Spleen (tissue), 11 donors: ENCODE data around the gene PHB1. TPM values are rescaled to one million over a fixed set of nuclear protein-coding genes. Genes with fewer than 3 reads are reported as not detected.

ENCODE experiments used
- DNase-seq: peaks from one replicate; pipeline ENCODE4 v3.0.0-alpha.2; 2020
- H3K27ac ChIP-seq, 8 donors: fragments of 200-600 bp; sonication (generic) in 7 of 8; 1 replicate in 4 of 8; 2 replicates in 4 of 8; pipeline versions ENCODE4 v1.5.0 to v1.8.0; 2016 to 2021; ENCODE audit warnings: inconsistent platforms in 4 of 8, mild to moderate bottlenecking in 4 of 8, moderate library complexity in 1 of 8
- H3K27me3 ChIP-seq, 7 donors: fragments of 200-600 bp; sonication (generic) in 6 of 7; replicated peaks in 1 of 7; 1 replicate in 4 of 7; 2 replicates in 3 of 7; pipeline versions ENCODE4 v1.5.0 to v1.8.0; 2016 to 2021; ENCODE audit warnings: inconsistent platforms in 3 of 7, mild to moderate bottlenecking in 1 of 7
- H3K36me3 ChIP-seq, 6 donors: fragments of 200-600 bp; sonication (generic) in 5 of 6; 1 replicate in 4 of 6; 2 replicates in 2 of 6; pipeline versions ENCODE4 v1.5.0 to v1.8.0; 2016 to 2021; ENCODE audit warnings: inconsistent platforms in 2 of 6
- H3K4me1 ChIP-seq, 6 donors: fragments of 200-600 bp; sonication (generic) in 5 of 6; 1 replicate in 3 of 6; 2 replicates in 3 of 6; pipeline versions ENCODE4 v1.5.0 to v1.8.0; 2016 to 2021; ENCODE audit warnings: inconsistent platforms in 3 of 6
- H3K4me3 ChIP-seq, 8 donors: fragments of 200-600 bp; sonication (generic) in 7 of 8; 1 replicate in 4 of 8; 2 replicates in 4 of 8; pipeline versions ENCODE4 v1.5.0 to v1.8.0; 2016 to 2021; ENCODE audit warnings: inconsistent platforms in 4 of 8, mild to moderate bottlenecking in 4 of 8, moderate library complexity in 2 of 8
- H3K9me3 ChIP-seq, 8 donors: fragments of 200-600 bp; sonication (generic) in 7 of 8; 1 replicate in 4 of 8; 2 replicates in 4 of 8; pipeline versions ENCODE4 v1.5.0 to v1.8.0; 2016 to 2021; ENCODE audit warnings: inconsistent platforms in 4 of 8
- CTCF ChIP-seq, 11 experiments: fragments of 200-600 bp in 7 of 11; fragments of 450-650 bp in 4 of 11; sonication (generic) in 4 of 11; IDR thresholded peaks in 8 of 11; conservative IDR thresholded peaks in 3 of 11; 1 replicate in 7 of 11; 2 replicates in 4 of 11; pipeline versions ENCODE4 v1.4.0 to v1.8.0; 2016 to 2021; ENCODE audit warnings: antibody characterized with exemption in 11 of 11, inconsistent platforms in 4 of 11, mild to moderate bottlenecking in 1 of 11
- POLR2A ChIP-seq, 3 donors: fragments of 450-650 bp; IDR thresholded peaks; one replicate each; pipeline ENCODE4 v1.5.1; 2017; ENCODE audit warnings: antibody characterized with exemption in 3 of 3, mild to moderate bottlenecking in 1 of 3
- POLR2AphosphoS5 ChIP-seq, 3 donors: sonication (generic); formaldehyde crosslinking; IDR thresholded peaks; one replicate each; pipeline ENCODE4 v1.5.1; 2017; ENCODE audit warnings: antibody characterized with exemption in 3 of 3
- WGBS, 5 donors: extraction: QIAGEN DNeasy Blood & Tissue Kit in 3 of 5; methylation state at CpG; one replicate each; pipeline versions ENCODE4 v1.1.5 to v1.1.7; 2013 to 2018; 5-methylcytosine and 5-hydroxymethylcytosine counted together
- intact Hi-C: fragments of 100-400 bp; cut with DNase I; formaldehyde crosslinking; loops from one replicate; pipeline ENCODE4 v1.15.0; 2023; ENCODE audit warnings: low total_unique reads
- polyA plus RNA-seq, 3 donors: library from polyadenylated mRNA; stranded (reverse); fragments of 200-250 nt; gene quantifications; one replicate each; pipeline ENCODE4 v1.2.1, GENCODE V29; 2013
- total RNA-seq, 7 donors: library from RNA; depleted of rRNA in 3 of 7; stranded (reverse); fragments of >200 nt in 3 of 7; fragmentation: NEBNext Ultra II Directional in 4 of 7; extraction: Animal tissue kit (Norgen Biotek cat#: 25700) in 4 of 7; gene quantifications; one replicate each; pipeline versions ENCODE4 v1.1.0 to v1.2.1, GENCODE V29; 2016 to 2021
- donor health status: healthy with polysubstance abuse.
- donor health status: DM: no; HTN: no; CAD: no; lungs with moderate emphysema.
- donor health status: DM: no; HTN: no; CAD: no.
- donor health status: Bipolar disorder and iron deficiency.
- donor health status: healthy.
- donor health status: DM: no; HTN: no; CAD: no.
- donor health status: DM: yes; HTN: yes; CAD: no.

PHB1 gene
- total and polyA plus RNA-seq, 10 donors = 49.4 to 109 (median 71.4) TPM

- TF ChIP-seq CTCF (IDR thresholded peaks at IDR 0.05 in 8 of 11, conservative IDR thresholded peaks at IDR 0.05 in 3 of 11) = no peak
- TF ChIP-seq POLR2AphosphoS5 (IDR thresholded peaks at IDR 0.05) = no peak
- no peak for TF ChIP-seq POLR2A (IDR thresholded peaks at IDR 0.05)
- no peaks in the 10 kb centered on the region for H3K36me3 ChIP-seq
- peak overlapping the region in 1 of 8 donors; percentile 24 for H3K27ac ChIP-seq
- WGBS, 5 donors = 56 to 69% (median 63%) methylated on average over 7 of the region's 7 CpGs
- no peak for DNase-seq
- H3K4me1 ChIP-seq = peaks cover 0 to 30% (median 11%) of the 10 kb centered on the region in 6 donors
- H3K9me3 ChIP-seq = no peaks in the 10 kb centered on the region
- intact Hi-C loops = no loop called here
- H3K27me3 ChIP-seq = no peaks in the 10 kb centered on the region
- no peak overlapping the region for H3K4me3 ChIP-seq
Measured at GRCh38 chr17:49372425-49372824, 42.3 kb downstream of the PHB1 start.

GRCh38 chr17:49370971-49371834, 43.5 kb downstream of the PHB1 start:
- H3K36me3 ChIP-seq = no peaks in the 10 kb centered on the region
- TF ChIP-seq POLR2A (IDR thresholded peaks at IDR 0.05) = no peak
- TF ChIP-seq CTCF (IDR thresholded peaks at IDR 0.05 in 8 of 11, conservative IDR thresholded peaks at IDR 0.05 in 3 of 11) = no peak
- TF ChIP-seq POLR2AphosphoS5 (IDR thresholded peaks at IDR 0.05) = no peak
- DNase-seq = no peak
- H3K9me3 ChIP-seq = no peaks in the 10 kb centered on the region
- WGBS, 5 donors = 66 to 86% (median 79%) methylated on average over 13 of the region's 13 CpGs
- intact Hi-C loops = no loop called here
- no peak overlapping the region for H3K4me3 ChIP-seq
- H3K4me1 ChIP-seq = peaks cover 0 to 30% (median 11%) of the 10 kb centered on the region in 6 donors
- no peaks in the 10 kb centered on the region for H3K27me3 ChIP-seq
- peak overlapping the region in 1 of 8 donors; percentile 8 for H3K27ac ChIP-seq

GRCh38 chr17:49369760-49370159, 44.9 kb downstream of the PHB1 start:
- DNase-seq = no peak
- Histone ChIP-seq H3K27ac (no peak overlapping the region), H3K27me3 (no peaks in the 10 kb centered on the region), H3K4me3 (no peak overlapping the region), H3K4me1 (peaks cover 0 to 40% (median 12%) of the 10 kb centered on the region in 6 donors), H3K9me3 (no peaks in the 10 kb centered on the region), H3K36me3 (no peaks in the 10 kb centered on the region)
- WGBS, 5 donors = 91 to 100% (median 97%) methylated on average over 1 of the region's 1 CpG
- TF ChIP-seq CTCF (IDR thresholded peaks at IDR 0.05 in 8 of 11, conservative IDR thresholded peaks at IDR 0.05 in 3 of 11) = no peak
- TF ChIP-seq POLR2A (IDR thresholded peaks at IDR 0.05) = no peak
- no peak for TF ChIP-seq POLR2AphosphoS5 (IDR thresholded peaks at IDR 0.05)
- intact Hi-C loops = loop anchor here (10.0 kb wide), 1 partner anchor 55 kb away; no protein-coding TSS in a partner anchor

GRCh38 chr17:49369089-49369488, 45.6 kb downstream of the PHB1 start:
- intact Hi-C loops = loop anchor here (10.0 kb wide), 1 partner anchor 54 kb away; no protein-coding TSS in a partner anchor
- WGBS, 5 donors = 80 to 94% (median 91%) methylated on average over 1 of the region's 1 CpG
- Histone ChIP-seq H3K27me3 (no peaks in the 10 kb centered on the region), H3K27ac (no peak overlapping the region), H3K9me3 (no peaks in the 10 kb centered on the region), H3K4me1 (peaks cover 0 to 40% (median 12%) of the 10 kb centered on the region in 6 donors), H3K36me3 (no peaks in the 10 kb centered on the region), H3K4me3 (no peak overlapping the region)
- TF ChIP-seq POLR2A (IDR thresholded peaks at IDR 0.05) (no peak), CTCF (IDR thresholded peaks at IDR 0.05 in 8 of 11, conservative IDR thresholded peaks at IDR 0.05 in 3 of 11) (no peak), POLR2AphosphoS5 (IDR thresholded peaks at IDR 0.05) (no peak)
- DNase-seq = no peak
